HG03064 (cell line): ENCODE measurements around the gene DOHH.
"Not testable (repeated sequence)": the region's sequence is repeated elsewhere in the genome, so short reads cannot be mapped to it uniquely, and the experiment has no call there.

ENCODE experiments used
- ATAC-seq: cut with Tn5 transposase; IDR thresholded peaks from one replicate; pipeline ENCODE4 v1.9.1; 2021; ENCODE audit warnings: low read depth; ENCODE audit not compliant: unreplicated experiment

Gene DOHH

DNA sequence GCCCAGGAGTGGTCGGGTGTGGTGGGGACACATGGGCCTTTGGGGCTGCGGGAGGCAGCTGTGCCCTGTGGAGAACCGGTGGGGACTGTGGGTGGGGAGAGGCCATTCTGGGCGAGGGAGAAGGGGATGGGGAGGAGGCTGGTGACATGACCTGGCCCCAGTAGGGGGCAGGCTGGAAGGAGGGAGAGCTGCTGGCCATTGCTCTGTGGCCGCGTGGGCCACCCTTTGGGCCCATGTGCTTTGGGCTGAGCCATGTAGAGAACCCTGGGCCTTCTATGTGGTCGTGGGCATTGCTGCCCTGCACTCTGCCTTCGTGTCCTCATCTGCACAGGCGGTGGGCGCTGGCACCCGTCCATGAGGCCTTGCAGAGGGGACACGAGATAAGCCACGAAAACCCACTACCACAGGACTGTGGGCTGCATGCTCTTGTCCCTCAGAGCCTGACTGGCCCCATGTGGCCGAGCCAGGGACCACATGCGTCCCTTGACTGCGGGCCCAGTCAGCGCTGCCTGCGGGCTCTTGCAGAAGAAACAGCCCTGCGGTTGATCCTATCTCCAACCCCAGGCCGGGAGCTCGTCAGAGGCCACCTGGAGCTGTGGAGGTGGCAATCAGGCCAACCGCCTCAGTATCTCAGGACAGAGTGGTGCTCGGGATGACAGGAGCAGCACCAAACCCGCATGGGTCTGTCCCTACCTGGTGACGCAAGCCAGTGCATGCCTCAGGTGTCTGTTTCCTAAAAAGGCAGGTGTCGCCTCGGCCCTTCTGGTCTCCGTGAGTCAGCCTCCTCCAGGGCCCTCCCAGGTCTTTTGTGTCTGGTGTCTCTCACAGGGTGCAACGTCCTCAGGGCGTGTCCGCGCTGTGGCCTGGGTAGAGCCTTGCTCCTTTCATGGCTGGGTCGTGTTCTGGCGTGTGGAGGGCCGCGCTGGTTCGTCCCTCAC, 20.0 kb upstream of the DOHH start:
- no peak for ATAC-seq

- no peak for ATAC-seq
These were observed 18.7 kb upstream of the DOHH start for GRCh38 chr19:3519126-3519525.

DNA sequence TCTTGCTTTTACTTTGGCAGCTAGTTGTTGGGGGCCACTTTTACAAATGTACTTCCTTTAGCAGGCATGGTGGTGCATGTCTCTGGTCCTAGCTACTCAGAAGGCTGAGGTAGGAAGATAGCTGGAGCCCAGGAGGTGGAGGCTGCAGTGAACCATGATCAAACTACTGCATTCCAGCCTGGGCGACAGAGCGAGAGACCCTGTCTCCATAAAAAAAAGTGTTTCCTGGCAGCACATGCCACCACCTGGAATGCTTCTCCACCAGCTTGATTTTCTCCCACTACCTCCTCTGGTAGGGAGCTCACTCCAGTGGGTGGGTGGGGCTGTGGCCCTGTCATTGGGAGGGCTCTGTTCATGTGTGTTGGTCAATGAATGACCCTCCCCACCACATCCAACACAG, 18.2 kb upstream of the DOHH start:
- ATAC-seq: no peak

DNA sequence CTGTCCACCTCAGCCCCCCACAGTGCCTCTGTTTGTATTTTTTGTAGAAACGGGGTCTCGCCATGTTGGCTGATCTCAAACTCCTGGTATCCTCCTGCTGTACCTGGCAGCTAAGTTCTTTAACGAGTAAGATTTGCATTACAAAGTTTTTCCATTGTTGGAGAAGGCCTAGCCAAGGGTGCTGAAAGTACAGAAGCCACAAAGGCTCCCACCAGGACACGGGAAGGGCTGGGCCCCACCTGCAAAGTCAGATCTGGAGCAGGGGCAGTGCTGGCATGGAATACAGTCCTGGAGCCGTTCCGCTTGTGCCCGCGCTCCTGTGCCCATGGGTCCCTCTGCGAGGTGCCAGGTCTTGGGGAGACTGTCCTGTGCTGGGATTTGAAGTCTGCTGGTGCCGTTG, 17.8 kb upstream of the DOHH start:
- ATAC-seq: no peak

- ATAC-seq: no peak
These were observed 17.2 kb upstream of the DOHH start for GRCh38 chr19:3517638-3518037.

DNA sequence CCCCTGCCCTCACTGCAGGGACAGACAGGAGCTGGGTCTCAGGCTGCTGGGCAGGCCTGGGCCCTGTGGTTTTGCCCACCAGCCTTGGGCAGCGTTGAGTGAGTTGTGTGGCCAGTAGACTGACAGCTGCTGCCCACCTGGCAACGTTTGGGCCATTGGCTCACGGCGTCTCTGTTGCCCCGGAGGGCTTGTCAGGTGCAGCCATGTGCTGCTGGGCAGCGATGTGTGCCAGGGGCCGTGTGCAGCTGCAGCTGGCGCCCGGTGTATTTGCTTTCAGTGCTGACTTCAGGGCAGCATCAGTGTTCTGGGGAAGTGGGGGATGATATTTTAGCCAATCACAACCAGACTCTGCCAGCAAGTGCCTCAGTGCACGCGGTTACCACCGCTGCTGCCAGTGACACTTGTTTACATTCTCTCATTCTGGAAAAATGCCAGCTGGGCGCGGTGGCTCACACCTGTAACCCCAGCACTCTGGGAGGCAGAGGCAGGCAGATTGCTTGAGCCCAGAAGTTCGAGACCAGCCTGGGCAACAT, 16.3 kb upstream of the DOHH start:
- ATAC-seq: no peak

DNA sequence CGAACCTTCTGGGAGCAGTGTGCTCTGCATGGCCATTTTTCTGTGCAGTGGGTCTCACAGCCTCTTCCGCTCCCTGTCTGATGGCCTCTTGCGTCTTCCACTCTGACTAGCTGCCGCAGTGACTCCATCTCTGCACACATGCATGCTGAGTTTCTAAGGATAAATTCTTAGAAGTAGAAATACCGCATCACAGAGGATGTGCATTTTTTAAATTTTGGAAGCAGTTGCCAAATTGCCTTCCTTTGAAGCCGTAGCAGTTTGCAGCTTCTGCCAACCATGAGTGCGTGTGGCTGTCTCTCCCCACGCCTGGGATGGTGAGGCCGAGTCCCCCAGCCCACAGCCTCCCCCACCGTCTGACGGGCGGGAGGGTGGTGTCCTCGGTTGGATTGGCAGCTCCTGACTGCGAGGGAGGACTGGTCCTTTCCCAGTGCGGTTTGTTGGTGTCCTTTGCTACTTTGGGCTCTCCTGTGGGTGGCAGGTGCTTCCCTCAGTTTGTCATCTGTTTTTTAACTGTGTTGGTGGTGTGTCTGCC, 15.5 kb upstream of the DOHH start:
- no peak for ATAC-seq

DNA sequence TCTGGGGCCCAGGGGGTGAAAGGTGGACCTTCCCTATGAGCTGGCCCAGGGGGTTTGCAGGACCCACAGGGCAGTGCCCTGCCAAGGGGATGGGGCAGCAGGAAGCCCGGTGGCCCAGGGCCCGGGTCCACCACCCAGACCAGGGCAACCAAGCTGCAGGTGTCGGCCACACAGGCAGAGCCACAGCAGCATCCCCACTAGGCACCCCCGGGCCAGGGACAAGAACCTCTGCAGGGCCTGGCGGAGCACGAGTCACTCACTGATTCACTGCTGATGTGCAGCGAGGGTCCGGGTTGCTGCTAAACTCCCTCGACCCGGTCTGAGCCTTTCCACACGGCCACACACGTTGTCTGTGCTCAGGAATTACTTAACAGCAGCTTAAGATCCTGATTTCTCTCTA, 14.5 kb upstream of the DOHH start:
- no peak for ATAC-seq

DNA sequence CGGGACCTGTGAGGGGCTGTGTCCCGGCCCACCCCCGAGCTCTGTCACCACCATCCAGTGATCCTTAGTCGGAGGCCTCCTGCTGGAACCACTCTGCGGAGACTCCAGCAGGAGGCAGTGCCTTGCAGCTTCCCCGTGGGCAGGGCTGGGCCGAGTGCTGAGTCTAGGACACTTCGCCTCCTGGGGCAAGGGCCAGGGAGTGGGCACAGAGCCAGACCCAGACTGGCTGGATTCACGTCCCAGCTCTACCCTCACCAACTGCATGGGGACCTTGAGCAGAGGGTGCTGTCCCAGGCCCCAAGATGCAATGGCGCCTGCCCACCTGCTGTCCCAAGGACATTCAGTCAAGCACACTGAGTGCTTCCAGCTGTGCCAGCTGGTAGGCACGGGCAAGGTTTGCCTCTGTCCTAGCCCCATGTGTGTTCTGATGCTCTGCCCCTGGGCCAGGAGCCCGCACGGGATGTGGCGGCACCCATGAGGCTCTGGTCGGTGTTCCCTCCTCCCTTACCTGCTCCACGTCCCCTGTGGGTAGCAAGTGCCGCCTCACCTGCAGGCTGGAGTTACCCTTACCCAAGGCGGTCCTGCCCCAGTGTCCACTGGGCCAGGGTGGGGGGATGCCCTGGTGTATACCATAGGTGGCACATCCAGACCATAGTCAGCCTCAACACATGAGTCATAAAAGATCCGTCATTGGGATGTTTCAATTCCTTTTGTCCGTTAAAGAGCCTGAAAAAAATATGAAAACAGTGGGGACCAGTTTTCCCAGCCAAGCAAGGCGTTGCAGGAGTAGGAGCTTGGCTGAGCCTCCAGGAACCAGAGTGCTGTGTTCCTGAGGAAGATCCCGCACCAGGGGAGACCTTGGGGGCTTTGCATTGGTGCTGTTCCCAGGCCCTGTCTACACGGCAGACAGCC, 13.0 kb upstream of the DOHH start:
- no peak for ATAC-seq

GRCh38 chr19:3512562-3513228, 12.2 kb upstream of the DOHH start:
- no peak for ATAC-seq

GRCh38 chr19:3511506-3512251, 11.2 kb upstream of the DOHH start:
- ATAC-seq: no peak

GRCh38 chr19:3510727-3511126, 10.3 kb upstream of the DOHH start:
- no peak for ATAC-seq

DNA sequence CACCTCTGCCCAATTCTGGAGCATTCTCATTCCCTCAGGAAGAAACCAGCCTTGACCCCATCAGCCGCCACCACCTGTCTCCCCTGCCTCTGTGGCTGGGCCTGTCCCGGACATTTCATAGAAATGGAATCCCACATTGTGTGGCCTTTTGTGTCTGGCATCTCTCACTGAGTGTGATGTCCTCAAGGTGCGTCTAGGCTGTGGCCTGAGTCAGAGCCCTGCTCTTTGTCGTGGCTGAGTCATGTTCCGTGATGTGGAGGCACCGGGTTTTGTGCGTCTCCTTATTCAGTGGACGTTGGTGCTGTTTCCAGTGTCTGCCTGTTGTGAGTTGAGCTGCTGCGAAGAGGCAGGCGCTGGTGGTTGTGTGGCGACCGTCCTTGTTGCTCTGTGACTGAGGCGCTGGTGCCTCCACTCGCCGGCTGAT, 9.1 kb upstream of the DOHH start:
- no peak for ATAC-seq

- no peak for ATAC-seq
These were observed 8.5 kb upstream of the DOHH start for GRCh38 chr19:3508771-3509535.

DNA sequence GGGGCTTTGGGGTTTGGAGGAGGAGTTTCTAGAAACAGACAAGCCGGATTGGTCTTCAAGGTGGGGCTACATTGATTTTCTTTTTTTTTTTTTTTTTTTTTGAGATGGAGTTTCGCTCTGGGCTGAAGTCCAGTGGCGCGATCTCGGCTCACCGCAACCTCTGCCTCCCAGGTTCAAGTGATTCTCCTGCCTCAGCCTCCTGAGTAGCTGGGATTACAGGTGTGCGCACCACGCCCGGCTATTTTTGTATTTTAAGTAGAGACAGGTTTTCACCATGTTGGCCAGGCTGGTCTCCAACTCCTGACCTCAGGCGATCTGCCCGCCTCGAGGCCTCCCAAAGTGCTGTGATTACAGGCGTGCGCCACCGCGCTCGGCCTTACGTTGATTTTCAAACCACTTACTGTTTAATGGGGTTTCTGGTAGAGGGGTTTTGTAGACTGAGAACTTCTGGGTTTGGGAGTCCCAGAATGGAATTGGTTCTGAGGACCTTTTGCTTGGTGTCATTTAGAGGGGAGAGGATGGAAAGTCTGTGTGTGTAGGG, 7.7 kb upstream of the DOHH start:
- not testable (repeated sequence) for ATAC-seq

GRCh38 chr19:3507371-3508120, 7.1 kb upstream of the DOHH start:
- ATAC-seq: no peak

DNA sequence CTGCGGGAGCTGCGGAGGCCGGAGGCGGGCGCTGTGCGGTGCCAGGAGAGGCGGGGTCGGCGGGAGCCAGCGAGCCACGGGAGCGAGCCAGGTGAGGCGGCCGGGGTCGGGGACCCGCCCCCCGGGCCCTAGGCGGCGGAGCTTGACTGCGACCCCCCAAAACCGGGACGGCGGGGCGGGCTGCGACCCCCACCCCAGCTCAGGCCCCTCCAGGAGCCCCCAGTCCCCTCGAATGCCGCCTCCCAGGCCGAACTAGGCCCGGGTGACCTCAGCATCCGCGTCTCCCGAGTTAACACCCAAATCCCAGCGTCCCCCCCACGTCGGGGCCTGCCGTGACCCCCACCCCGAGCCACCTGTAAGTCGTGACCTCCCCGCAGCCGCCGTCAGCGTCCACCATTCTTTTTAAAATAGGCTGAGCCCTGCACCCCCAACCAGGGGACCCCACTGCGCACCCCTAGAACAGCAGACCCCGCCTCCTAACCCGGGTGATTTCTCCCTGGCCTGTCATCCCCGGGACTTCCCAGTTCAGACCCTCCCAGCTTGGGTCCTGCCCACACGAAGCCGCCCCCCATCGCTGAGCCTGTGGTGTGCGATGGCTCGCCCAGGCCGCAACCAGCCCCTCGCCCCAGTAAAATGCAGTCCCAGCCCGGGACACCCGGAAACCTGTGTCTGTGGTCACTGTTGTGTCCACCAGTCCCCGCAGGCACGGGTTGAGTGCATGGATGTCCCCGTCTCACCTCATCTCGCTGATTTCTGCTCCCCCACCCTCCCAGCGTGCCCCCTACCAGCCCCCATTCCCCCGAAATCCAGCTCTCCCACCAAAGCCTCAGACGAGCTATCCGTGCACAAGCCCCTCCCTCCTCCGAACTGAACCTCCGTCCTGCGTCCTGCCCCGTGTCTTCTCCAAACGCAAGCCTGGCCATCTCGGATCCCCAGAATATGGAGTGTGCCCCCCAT, 6.2 kb upstream of the DOHH start:
- ATAC-seq: no peak
